Spleen (tissue), 7 donors: ENCODE results near the gene DGKG.

Source experiments
- CTCF ChIP-seq, 11 experiments: fragments of 200-600 bp in 7 of 11; fragments of 450-650 bp in 4 of 11; sonication (generic) in 4 of 11; IDR thresholded peaks in 8 of 11; conservative IDR thresholded peaks in 3 of 11; 1 replicate in 7 of 11; 2 replicates in 4 of 11; pipeline versions ENCODE4 v1.4.0 to v1.8.0; 2016 to 2021; ENCODE audit warnings: antibody characterized with exemption in 11 of 11, inconsistent platforms in 4 of 11, mild to moderate bottlenecking in 1 of 11
- POLR2A ChIP-seq, 3 donors: fragments of 450-650 bp; IDR thresholded peaks; one replicate each; pipeline ENCODE4 v1.5.1; 2017; ENCODE audit warnings: antibody characterized with exemption in 3 of 3, mild to moderate bottlenecking in 1 of 3
- POLR2AphosphoS5 ChIP-seq, 3 donors: sonication (generic); formaldehyde crosslinking; IDR thresholded peaks; one replicate each; pipeline ENCODE4 v1.5.1; 2017; ENCODE audit warnings: antibody characterized with exemption in 3 of 3
- donor health status: DM: no; HTN: no; CAD: no; lungs with moderate emphysema.
- donor health status: DM: no; HTN: no; CAD: no.
- donor health status: DM: no; HTN: no; CAD: no.

- TF ChIP-seq POLR2A (IDR thresholded peaks at IDR 0.05), result no peak
- no peak for TF ChIP-seq CTCF (IDR thresholded peaks at IDR 0.05 in 8 of 11, conservative IDR thresholded peaks at IDR 0.05 in 3 of 11)
- no peak for TF ChIP-seq POLR2AphosphoS5 (IDR thresholded peaks at IDR 0.05)
These were observed 44.6 kb downstream of the DGKG start for GRCh38 chr3:186317478-186317877.
